Measurements from ENCODE around the gene ODAD4. TPM values are rescaled to one million over a fixed set of nuclear protein-coding genes. Genes with fewer than 3 reads are reported as not detected.
A peak's percentile ranks its signal among the peaks of the same experiment; 100 is the strongest.

The ODAD4 gene
- polyA plus RNA-seq, 1 experiment: 0.56 TPM

DNA sequence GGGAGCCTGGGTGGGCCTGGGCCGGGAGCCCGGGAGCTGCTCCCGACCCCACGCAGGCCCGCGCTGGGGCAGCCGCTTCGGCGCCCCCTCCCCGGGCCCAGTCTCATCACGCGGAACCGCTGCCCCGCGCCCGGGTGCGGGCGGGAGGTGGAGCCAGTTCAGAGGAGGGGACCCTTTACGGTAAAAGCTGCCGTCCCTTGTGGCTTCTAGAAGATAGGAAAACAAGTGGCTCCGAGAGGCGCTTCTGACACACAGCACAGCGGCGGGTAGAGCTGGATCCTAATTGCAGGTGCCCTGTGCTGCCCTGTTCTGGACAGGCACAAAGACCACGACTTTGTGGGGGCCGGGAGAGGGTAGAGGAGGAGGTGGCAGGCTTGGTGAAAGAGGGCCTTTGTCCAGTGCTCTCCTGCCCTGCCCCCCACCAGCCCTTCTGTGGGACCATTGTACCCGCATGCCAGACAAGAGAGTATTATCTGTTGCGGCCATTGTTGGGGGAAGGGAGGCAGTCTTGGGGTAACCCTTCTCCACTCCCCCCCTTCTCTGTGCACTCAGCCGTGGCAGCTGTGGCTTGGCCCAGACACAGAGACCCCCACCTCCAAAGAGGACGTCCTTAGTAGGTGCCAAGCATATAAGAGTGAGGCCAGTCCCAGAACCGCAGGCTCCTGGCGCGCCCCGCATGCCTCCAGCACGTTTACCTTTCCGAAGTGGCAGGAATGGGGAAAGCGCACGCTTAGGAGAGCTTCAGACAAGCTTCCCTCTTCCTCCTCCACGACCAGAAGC, 36.9 kb downstream of the ODAD4 start:
- H3K27me3 ChIP-seq (ENCODE audit: control insufficient read depth, insufficient read depth, low read length): no peaks in the 10 kb centered on the region
- DNase-seq (ENCODE audit: low read depth, low spot score): no peak
- H3K27ac ChIP-seq (ENCODE audit: low read depth, low read length): peak overlapping the region; percentile 65
- peak overlapping the region; percentile 84 for H3K4me3 ChIP-seq (ENCODE audit: low read depth, low read length)
- TF ChIP-seq, protein P1, sequence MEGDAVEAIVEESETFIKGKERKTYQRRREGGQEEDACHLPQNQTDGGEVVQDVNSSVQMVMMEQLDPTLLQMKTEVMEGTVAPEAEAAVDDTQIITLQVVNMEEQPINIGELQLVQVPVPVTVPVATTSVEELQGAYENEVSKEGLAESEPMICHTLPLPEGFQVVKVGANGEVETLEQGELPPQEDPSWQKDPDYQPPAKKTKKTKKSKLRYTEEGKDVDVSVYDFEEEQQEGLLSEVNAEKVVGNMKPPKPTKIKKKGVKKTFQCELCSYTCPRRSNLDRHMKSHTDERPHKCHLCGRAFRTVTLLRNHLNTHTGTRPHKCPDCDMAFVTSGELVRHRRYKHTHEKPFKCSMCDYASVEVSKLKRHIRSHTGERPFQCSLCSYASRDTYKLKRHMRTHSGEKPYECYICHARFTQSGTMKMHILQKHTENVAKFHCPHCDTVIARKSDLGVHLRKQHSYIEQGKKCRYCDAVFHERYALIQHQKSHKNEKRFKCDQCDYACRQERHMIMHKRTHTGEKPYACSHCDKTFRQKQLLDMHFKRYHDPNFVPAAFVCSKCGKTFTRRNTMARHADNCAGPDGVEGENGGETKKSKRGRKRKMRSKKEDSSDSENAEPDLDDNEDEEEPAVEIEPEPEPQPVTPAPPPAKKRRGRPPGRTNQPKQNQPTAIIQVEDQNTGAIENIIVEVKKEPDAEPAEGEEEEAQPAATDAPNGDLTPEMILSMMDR (IDR thresholded peaks at IDR 0.05; ENCODE audit: low read depth, low read length): no peak
- ChIA-PET CTCF (interaction anchor here (1.0 to 1.3 kb wide), 3 partner anchors 10 to 134 kb away, joined by 3 to 5 read pairs (median 3); no protein-coding TSS in a partner anchor), POLR2A (interaction anchor here (1.0 to 3.0 kb wide), 7 partner anchors 8 to 145 kb away, joined by 3 to 17 read pairs (median 8); partner anchors contain the start of genes ACLY, DHX58, DNAJC7 and NKIRAS2)
- peaks cover 7% of the 10 kb centered on the region; the same call in 1 of the 2 replicates for H3K9me3 ChIP-seq (ENCODE audit: control insufficient read depth, insufficient read depth, low read length)

DNA sequence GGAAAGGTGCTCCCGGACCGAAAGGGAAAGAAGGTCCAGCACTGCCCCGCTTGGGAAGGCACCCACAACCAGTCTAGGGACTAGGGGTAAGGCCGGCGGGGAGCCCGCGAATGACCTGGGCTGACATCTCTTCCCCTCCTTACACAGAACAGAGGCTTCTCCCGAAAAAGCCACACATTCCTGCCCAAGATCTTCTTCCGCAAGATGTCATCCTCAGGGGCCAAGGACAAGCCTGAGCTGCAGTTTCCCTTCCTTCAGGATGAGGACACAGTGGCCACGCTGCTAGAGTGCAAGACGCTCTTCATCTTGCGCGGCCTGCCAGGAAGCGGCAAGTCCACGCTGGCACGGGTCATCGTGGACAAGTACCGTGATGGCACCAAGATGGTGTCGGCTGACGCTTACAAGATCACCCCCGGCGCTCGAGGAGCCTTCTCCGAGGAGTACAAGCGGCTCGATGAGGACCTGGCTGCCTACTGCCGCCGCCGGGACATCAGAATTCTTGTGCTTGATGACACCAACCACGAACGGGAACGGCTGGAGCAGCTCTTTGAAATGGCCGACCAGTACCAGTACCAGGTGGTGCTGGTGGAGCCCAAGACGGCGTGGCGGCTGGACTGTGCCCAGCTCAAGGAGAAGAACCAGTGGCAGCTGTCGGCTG, 37.6 kb downstream of the ODAD4 start:
- Histone ChIP-seq H3K27me3 (ENCODE audit: control insufficient read depth, insufficient read depth, low read length) (no peaks in the 10 kb centered on the region), H3K27ac (ENCODE audit: low read depth, low read length) (no peak overlapping the region), H3K4me3 (ENCODE audit: low read depth, low read length) (peak overlapping the region; percentile 84), H3K9me3 (ENCODE audit: control insufficient read depth, insufficient read depth, low read length) (peaks cover 7% of the 10 kb centered on the region; the same call in 1 of the 2 replicates)
- CTCF ChIA-PET: interaction anchor here (1.0 kb wide), 1 partner anchor 133 kb away, joined by 5 read pairs; no protein-coding TSS in a partner anchor
- DNase-seq (ENCODE audit: low read depth, low spot score): no peak
- TF ChIP-seq, protein P1 (IDR thresholded peaks at IDR 0.05; ENCODE audit: low read depth, low read length): no peak
- POLR2A ChIA-PET: interaction anchor here (1.0 to 3.0 kb wide), 3 partner anchors 49 to 144 kb away, joined by 3 to 17 read pairs (median 17); partner anchors contain the start of genes DHX58, DNAJC7 and NKIRAS2

DNA sequence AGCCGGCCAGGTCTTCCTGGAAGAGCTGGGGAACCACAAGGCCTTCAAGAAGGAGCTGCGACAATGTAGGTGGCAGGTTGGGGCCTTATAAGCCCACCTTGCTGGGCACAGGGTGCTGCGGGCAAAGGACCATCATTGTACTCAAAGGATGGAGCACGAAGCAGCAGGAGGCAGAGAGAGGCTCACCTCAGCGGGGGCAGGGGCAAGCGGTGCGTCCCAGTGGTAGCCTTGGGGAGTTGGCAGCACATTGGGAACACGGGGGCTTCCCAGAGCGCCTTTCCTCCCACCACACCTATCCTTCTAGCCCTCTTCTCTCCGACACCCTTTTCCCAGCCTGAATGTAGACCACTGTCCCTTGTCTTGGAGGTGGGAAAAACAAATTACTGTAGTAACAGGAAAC, 38.3 kb downstream of the ODAD4 start:
- Histone ChIP-seq H3K27ac (ENCODE audit: low read depth, low read length) (no peak overlapping the region), H3K27me3 (ENCODE audit: control insufficient read depth, insufficient read depth, low read length) (no peaks in the 10 kb centered on the region), H3K9me3 (ENCODE audit: control insufficient read depth, insufficient read depth, low read length) (peaks cover 7% of the 10 kb centered on the region; the same call in 1 of the 2 replicates), H3K4me3 (ENCODE audit: low read depth, low read length) (no peak overlapping the region)
- TF ChIP-seq, protein P1 (IDR thresholded peaks at IDR 0.05; ENCODE audit: low read depth, low read length): no peak
- ChIA-PET POLR2A (no interaction called here), CTCF (no interaction called here)
- no peak for DNase-seq (ENCODE audit: low read depth, low spot score)

DNA sequence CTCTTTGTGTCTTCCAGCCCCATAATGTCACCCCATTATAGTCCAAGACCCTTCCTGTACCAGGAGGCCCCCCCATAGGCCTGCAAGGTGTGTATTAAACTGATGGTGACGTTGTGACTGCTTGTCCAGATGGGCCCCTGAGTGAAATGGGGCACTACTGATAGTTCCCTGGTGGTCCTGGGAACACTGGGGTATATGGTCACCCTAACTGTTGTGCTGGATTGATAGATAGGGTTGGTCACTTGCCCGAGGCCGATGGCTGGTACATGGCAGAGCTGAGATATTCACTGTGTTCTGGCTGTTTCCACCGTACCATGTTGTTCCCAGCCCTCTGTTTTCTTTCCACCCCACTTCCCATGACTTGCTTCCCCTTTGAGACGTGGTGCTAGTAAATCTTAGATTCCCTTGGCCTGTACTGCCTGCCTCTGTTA, 40.5 kb downstream of the ODAD4 start:
- TF ChIP-seq, protein P1 (IDR thresholded peaks at IDR 0.05; ENCODE audit: low read depth, low read length): no peak
- ChIA-PET CTCF (interaction anchor here (0.7 kb wide), 1 partner anchor 88 kb away, joined by 3 read pairs; no protein-coding TSS in a partner anchor), POLR2A (no interaction called here)
- Histone ChIP-seq H3K4me3 (ENCODE audit: low read depth, low read length) (no peak overlapping the region), H3K27me3 (ENCODE audit: control insufficient read depth, insufficient read depth, low read length) (no peaks in the 10 kb centered on the region), H3K27ac (ENCODE audit: low read depth, low read length) (no peak overlapping the region), H3K9me3 (ENCODE audit: control insufficient read depth, insufficient read depth, low read length) (peaks cover 7% of the 10 kb centered on the region; the same call in 1 of the 2 replicates)
- DNase-seq (ENCODE audit: low read depth, low spot score): no peak

Data from AG04450 (cell line).